ENCODE data around the gene ADAM11.
"Not testable (repeated sequence)": the region's sequence is repeated elsewhere in the genome, so short reads cannot be mapped to it uniquely, and the experiment has no call there.

ADAM11 gene

DNA sequence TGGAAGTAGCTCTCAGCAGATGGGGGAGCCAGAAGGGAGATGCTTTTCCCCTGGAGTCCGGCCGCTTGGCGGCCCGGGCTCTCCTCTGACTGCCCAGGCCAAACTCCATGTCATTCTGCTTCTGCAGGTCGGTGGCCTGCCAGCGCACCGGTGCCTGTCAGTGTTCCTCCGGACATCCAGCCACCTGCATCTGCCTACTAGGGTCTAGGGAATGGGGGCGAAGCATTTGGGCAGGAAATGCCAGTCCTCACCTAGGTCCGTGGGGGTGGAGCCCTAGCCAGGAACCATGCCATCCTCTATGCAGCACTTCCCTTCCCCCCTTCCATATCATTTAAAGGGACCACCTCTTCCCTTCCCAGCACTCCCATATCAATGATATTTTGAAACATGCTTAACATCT, 37.1 kb downstream of the ADAM11 start:
- no peak for DNase-seq (ENCODE audit: low read depth)

DNA sequence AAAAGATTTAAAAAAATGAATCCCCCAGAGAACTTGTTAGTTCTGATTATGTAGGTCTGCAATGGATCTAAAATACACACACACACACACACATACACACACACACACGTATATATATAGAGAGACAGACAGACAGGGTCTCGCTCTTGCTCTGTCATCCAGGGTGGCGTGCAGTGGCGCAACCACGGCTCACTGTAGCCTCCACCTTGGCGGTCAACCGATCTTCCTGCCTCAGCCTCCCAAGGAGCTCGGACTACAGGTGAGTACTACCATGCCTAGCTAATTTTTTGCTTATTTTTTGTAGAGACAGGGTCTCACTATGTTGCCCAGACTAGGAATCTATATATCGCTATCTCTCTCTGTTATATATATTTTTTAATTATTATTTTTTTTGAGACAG, 37.9 kb downstream of the ADAM11 start:
- no peak for DNase-seq (ENCODE audit: low read depth)

DNA sequence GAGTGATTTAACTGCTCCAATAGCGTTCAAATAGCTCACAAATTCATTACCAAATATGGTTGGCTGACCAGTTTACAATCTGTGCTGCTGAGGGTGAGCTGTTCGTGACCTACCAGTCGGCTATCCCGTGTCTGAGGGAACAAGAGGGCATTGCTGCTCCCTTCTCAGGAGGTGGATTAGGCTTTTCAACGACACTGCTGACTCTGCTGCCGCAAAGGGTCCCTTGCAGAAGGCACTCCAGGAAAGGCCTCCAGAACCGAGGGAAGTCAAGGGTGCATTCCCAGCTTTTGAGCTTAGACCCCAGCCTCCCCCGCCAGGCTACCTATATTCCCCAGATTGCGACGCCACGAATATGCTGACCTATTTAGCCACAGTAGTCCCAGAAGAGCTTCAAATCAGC, 39.0 kb downstream of the ADAM11 start:
- DNase-seq (ENCODE audit: low read depth): no peak

DNA sequence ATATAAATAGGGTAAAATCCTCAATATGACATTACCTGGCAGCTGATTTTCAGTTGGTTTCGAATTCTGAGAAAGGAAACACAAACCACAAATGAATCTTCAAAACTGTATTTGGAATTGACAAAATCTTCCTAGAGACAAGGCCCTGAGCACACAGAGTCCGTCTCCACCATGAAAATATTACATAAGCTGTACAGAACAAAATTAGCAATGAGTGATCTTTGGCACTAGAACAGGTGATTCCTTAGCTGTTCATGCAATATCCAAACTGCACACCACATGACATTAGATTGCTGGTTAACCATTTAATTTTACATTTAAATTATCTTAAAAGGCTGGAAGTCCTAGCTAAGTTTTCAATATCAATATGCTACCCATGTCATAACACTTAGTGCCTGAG, 39.6 kb downstream of the ADAM11 start:
- DNase-seq (ENCODE audit: low read depth): no peak

DNA sequence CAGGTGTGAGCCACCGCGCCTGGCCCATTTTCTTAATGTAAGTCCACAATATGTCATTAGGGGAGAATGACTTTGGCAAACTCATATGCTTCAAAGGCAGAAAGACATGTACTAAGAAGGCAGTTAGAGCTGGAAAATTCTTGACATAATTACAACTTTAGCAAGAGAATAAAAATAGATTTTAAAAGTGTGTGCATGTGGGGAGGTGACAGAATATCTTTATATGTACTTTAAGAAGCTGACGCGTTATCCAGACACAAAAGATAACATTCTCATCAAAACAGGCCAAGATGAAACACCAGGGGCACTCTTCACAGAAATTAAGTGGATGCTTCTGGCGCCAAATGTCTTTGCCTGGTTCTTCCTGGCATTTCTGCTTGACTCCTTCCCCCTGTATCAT, 43.1 kb downstream of the ADAM11 start:
- no peak for DNase-seq (ENCODE audit: low read depth)

DNA sequence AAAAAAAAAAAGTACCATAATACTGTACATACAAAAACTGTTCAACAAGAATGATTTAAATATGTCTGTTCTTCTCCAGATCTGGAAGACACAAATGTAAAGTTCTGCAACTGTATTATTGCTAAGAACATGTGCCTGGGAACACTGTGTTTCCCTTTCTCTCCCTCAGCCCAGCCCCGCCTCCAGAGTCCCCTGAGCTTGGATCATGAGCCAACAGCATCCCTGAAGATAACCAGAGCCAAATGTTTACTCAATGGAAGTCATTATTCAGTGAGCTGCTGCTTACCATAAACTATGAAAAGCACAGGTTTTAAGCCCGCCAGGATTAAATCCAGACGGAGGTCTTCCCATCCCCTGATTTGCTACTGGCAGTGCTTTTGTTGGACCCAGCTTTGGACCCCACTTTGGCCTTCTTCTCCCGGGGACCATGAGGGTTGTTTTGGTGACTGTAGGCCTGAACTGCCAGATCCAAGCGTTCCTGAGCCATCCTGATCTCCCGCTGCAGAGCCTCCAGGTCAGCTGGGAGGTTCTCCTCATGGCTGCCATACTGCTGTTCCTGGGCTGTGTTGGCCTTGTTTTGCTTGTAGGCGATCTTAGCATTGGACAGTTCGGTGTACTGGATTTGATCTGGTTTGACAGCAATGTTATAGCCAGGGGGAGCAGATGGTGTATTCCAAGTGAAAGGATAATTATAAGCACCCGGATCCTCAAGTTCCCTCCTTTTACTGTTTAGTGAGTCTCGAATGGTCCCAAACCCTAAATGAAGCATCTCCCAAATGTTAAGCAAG, 45.7 kb downstream of the ADAM11 start:
- no peak for DNase-seq (ENCODE audit: low read depth)

DNA sequence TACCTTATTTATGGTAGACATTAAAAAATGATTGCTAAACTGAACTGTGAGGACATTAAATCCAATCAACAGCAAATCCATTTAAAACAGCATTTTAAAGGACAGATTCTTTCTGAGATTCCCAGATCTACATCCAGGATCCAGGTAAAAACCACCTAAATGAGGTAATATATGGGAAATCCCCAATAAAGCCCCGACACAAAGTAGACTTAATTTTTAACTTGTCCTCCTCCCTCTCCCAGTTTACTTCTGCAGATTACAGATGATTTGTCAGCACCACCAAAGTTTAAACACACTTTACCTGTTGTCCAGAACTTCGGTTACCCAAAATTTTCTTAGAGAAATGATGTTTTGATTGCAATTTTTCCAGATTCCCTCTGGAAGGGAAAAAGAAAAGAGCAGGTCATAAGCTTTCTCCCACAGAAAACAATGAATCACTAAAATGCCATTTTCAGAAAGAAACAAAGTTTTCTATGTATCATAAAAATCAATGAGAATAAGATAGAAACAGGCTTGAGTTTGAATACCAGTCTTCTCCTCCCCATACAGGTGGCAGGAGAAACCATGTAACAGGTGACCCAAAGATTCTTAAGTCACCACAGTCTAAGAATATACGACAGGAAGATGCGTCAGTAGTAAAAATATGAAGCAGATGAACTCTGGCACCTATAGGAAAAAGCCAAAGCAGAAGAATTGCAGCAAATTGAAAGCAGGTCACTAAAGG, 48.5 kb downstream of the ADAM11 start:
- no peak for DNase-seq (ENCODE audit: low read depth)

DNA sequence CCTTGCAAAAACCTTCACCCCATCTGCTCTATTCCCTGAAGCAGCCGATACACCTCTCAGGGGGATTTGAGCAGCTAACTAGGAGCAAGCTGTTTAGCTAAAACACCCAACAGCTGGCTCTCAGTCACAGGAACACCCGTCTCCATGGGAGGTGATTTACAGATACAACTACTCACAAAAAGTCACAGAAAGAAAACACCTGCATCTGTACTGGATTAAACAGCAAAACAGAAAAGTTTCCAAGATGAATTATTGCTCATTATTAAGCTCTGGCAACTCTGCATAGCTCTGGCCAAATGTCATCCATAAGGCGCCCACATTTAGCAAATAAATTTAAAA, 49.0 kb downstream of the ADAM11 start:
- no peak for DNase-seq (ENCODE audit: low read depth)

DNA sequence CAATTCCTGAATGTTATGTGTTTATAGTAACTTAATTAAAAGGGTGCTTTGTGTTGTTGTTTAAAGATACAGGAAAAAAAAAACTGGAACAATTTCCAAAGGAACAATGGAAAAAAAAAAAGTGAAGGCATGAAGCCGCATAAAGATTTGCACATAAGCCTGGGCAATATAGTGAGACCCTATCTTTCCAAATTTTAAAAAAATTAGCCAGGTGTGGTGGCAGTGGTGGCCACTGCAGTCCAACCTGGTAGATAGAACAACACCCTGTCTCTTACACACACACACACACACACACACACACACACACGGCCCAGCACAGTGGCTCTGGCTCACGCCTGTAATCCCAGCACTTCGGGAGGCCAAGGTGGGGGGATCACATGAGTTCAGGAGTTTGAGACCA, 49.4 kb downstream of the ADAM11 start:
- DNase-seq (ENCODE audit: low read depth): no peak

DNA sequence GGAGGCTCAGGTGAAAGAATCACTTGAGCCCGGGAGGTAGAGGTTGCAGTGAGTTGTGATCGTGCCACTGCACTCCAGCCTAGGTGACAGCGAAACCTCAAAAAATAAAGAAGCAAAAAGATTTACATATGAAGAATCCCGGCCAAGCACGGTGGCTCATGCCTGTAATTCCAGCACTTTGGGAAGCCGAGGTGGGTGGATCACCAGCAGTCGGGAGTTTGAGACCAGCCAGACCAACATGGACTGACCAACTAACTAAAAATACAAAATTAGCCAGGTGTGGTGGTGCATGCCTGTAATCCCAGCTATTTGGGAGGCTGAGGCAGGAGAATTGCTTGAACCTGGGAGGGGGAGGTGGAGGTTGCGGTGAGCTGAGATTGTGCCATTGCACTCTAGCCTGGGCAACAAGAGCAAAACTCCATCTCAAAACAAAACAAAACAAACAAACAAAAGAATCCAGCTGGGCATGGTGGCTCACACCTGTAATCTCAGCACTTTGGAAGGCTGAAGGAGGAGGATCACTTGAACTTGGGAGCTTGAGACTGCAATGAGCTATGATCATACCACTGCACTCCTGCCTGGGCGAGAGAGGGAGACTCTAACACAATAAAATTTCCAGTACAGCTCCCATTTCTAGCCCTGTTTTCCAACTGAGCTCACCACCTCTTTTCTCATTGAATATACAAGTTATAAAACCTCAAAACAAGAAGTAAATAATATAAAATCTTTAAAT, 50.0 kb downstream of the ADAM11 start:
- not testable (repeated sequence) for DNase-seq (ENCODE audit: low read depth)

DNA sequence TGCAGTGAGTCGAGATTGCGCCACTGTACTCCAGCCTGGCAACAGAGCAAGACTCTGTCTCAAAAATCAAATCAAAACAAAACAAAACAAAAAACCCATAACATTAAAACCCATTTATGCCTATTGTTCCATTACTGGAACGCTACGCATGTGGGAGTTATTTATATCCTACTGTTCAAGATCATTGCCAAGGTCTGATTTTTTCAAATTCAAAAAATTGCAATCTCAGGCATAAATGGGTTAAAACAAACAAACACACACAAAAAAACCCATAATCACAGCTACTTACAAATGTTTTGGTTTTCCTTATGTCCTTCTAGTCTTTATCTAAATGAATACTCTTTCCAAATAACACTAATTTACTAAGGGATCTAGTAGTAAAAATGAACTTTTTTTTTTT, 53.5 kb downstream of the ADAM11 start:
- DNase-seq (ENCODE audit: low read depth): no peak

DNA sequence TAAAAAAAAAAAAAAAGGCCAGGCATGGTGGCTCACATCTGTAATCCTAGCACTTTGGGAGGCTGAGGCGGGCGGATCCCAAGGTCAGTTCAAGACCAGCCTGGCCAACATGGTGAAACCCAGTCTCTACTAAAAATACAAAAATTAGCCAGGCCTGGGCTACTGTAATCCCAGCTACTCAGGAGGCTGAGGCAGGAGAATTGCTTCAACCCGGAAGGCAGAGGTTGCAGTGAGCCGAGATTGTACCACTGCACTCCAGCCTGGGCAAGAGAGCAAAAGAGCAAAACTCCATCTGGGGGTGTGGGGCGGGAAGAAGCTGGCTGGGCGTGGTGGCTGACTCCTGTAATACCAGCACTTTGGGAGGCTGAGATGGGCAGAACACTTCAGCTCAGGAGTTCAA, 59.7 kb downstream of the ADAM11 start:
- DNase-seq (ENCODE audit: low read depth): not testable (repeated sequence)

DNA sequence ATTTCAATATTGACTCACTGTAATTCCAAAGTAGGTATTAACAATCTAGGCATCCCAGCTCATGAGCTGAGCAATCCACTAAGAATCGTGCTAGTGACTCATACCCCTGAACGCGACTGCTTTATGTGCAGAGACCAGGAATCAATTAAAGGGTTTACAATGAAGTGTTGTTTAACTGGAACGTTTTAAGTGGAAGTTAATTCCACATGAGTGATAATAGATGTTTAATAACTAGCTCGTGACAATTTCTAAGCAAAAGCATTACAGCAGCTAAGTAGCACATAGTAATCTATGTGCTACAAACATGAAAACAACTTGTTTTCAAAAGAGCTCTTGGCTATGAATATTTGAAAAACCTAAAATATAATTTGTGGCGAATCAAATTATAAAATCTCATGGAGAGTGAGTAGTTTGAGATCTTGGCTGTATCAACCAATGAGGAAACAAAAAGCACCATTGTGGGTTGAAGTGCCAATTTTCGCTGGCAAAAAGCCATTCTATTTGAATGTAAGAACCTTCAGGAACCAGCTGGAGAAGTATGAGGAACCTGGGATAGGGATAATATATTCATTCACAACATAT, 61.9 kb downstream of the ADAM11 start:
- no peak for DNase-seq (ENCODE audit: low read depth)

DNA sequence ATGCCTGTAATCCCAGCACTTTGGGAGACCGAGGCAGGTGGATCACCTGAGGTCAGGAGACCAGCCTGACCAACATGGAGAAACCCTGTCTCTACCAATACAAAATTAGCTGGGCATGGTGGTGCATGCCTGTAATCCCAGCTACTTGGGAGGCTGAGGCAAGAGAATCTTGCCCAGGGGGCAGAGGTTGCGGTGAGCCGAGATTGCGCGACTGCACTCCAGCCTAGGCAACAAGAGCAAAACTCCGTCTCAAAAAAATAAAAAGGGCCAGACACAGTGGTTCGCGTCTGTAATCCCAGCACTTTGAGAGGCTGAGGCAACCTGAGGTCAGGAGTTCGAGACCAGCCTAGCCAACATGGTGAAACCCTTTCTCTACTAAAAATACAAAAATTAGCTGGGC, 66.4 kb downstream of the ADAM11 start:
- not testable (repeated sequence) for DNase-seq (ENCODE audit: low read depth)

DNA sequence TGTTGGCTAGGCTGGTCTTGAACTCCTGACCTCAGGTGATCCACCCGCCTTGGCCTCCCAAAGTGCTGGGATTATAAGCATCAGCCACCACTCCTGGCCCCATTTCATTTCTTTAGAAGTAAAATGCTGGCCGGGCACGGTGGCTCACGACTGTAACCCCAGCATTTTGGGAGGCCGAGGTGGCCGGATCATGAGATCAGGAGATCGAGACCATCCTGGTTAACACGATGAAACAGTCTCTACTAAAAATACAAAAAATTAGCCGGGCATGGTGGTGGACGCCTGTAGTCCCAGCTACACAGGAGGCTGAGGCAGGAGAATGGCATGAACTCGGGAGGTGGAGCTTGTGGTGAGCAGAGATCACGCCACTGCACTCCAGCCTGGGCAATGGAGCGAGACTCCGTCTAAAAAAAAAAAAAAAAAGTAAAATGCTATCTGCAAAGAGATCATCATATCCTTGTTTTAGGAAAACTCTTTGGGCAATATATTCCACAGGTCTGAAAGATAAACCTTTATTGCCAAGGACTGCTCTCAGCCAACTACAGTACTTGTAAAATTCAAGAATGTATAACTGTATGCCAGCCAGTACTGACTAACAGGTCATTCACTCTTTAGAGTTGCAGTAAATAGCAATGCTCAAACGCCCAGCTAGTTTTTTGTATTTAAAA, 67.5 kb downstream of the ADAM11 start:
- DNase-seq (ENCODE audit: low read depth): no peak

DNA sequence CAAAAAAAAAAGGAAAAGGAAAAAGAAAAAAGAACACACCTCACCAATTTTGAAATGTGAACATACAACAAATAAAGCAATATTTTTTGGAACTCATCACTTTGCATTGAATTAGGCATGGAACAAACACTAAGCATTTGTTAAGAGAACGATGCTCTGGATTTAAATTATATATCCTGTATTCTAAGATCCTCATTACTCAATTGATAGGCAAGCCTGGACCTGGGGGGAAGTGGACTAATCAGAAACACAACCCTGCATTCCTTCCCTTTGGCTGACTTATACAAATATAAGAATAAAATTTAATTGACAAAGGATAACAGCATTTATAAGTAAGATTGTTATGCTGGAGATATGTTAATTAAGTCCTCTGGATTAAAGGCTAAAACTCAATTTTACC, 69.1 kb downstream of the ADAM11 start:
- no peak for DNase-seq (ENCODE audit: low read depth)

DNA sequence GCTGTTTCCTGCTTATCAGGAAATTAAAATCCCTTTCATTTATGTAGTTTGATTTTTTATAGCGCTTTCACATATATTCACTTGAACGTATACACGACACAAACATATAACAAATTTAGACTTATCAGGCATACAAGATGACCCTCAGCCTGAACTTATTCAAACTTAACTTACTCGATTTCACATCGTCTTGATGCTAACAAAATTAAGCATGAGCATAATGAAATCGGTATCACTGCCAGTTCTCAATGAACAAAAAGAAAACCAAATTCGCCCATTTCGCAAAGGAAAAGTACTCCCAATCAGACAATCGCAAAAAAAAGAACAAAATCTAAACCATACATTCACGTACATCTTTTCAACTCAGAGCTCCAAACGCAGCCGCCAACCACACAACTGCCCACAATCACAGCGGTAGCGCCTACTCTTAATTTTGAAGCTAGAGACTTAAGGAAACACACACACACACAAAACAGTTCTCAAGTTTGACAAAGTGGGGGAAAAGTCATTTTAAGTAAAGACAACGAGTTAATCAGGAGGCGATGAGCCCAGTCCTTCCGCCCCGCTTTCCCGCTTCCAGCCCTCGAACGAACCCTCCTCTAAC, 70.2 kb downstream of the ADAM11 start:
- no peak for DNase-seq (ENCODE audit: low read depth)

DNA sequence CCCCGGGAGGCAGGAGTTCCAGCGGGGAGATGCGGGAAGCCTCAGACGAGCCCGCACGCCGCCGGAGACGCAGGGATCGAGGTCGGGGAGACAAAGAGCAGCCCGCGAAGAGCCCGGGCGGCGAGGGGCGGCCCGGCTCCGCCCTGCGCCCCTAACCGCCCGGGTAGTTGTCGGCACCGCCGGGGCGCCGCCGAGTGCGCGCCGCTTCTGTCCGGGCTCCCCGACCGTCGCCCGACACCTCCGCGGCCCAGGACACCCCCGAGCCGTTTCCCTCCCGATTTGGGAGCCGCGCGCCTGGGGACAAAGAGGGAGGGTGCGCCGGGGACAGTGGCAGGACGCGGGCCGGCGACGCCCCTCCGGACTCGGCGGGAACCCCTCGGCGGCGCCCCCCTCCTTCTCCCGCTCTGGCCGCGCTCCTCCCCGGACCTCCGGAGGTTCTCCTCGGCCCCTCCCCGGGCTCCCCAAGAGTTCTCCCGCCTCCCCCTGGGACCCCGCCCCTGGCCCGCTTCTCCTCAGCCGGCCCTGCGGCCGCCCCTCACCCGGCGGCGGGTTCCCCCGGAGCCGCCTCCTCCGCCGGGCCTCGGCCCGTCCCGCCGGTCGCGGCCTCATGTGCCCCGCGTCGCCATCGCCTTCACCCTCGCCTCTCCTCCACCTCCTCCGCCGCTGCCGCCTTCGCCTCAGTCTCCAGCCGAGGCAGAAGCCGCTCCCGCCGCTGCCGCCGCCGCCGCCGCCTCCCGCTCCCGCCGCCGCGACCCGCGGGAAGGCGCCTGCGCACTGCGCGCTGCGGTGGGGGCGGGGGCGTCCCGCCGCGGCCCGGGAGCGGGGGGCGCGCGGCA, 71.0 kb downstream of the ADAM11 start, which contains the start of gene GJC1:
GJC1 (minus strand) TSS at position 765 of the 836 bp plus-strand sequence. CDS start 24,470 bp downstream, outside the sequence.
- peak; percentile 6 for DNase-seq (ENCODE audit: low read depth)

DNA sequence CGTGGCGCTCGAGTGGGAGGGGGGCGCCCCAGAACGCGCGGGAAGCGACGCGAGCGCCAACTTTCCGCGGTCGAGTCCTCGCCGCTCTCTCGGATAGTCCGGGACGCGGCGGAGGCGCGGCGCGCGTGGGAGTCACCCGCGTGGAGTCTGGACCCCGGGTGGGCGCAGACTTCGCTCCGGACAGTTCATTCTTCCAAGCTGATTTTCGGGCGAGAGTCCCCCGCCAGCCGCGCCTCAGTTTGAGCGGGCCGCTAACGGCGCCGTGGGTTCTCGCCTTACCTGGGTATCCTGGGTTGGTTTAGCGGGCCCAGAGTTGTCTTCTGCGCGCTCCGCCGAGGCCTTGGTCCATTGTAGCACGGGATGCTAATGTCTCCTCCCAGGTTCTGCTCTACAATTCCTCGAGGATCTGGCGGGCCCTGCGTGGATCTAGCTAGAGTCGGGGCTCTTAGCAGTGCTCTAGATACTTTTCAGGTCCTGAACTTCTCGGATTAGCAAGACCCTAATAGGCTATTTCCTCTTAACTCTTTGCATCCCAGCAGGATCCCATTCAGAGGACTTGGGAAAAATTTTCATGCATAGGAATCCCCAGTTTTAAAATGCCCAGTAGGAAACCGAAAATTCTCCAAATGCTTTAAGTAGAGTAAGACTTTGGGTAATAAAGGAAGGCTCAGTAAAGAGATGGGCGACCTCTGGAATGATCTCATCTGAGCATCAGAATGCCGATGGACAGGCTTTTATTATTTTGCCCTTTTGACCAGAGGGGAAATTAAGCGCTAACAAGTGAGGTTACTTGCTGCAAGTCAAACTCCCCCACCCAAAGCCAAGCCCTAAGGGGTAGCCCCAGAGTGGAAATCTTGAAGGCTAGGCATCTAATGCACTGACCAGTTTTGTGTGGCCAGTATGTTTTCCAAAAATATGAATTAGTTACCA, 71.8 kb downstream of the ADAM11 start:
- no peak for DNase-seq (ENCODE audit: low read depth)

DNA sequence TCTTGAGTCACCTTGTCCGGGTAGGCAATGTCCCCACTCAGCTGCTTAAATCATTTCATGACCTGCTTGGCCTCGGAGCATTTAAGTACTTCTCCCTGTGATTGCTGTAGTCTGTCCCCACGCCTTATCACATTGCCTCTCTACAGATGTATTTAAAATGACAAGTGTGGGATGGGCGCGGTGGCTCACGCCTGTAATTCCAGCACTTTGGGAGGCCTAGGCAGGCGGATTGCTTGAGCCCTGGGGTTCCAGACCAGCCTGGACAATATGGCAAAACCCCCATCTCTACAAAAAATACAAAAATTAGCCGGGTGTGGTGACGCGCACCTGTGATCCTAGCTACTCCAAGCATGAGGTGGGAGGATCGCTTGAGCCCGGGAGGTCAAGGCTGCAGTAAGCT, 72.6 kb downstream of the ADAM11 start:
- DNase-seq (ENCODE audit: low read depth): no peak

All from stimulated activated CD8-positive, alpha-beta memory T cell treated with anti-CD3 and anti-CD28 coated beads, Interleukin-4, amount 100 ng/mL, for 24 hours (primary cell).